Superior temporal gyrus (tissue), 1 donor: ENCODE measurements around the gene ZBTB16.

Experiments used
- DNase-seq: peaks from one replicate; pipeline ENCODE4 v3.0.0-alpha.2; 2016; ENCODE audit errors: extremely low spot score

Gene ZBTB16

DNA sequence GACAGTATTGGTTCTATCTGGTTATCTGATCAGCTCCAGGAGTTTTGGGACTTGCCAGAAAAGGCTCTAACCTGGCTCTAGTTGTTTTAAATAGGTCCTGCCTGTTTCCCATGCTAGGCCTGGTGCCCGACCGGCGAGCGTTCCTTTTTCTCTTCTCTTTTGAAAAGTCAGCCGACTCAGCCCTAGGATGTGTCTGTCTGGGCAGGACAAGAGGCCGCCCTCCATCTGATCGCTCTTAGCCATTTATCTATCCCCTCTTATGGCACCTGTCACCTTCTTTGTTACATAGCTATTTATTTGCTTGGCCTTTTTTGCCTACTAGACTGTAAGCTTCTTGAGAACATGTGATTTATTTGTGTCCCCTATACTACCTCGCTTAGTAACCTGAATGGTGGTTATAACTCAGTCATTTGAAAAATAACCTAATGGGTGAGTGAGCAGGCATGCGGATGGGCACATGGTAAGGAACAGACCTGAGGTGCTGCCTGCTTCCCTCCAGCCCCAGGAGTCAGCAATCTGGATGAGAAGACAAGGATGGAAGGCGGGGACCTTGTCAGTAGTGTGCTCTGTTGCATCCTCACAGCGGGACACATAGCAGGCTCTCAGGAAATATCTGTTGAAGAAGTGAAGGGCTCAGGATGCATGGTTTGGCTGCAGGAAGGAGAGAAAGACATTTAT lies 108.4 kb downstream of the ZBTB16 start:
- DNase-seq = peak; percentile 42

GRCh38 chr11:114168691-114169090 lies 109.2 kb downstream of the ZBTB16 start:
- DNase-seq = no peak

GRCh38 chr11:114169321-114169749 lies 109.8 kb downstream of the ZBTB16 start:
- DNase-seq = no peak

DNA sequence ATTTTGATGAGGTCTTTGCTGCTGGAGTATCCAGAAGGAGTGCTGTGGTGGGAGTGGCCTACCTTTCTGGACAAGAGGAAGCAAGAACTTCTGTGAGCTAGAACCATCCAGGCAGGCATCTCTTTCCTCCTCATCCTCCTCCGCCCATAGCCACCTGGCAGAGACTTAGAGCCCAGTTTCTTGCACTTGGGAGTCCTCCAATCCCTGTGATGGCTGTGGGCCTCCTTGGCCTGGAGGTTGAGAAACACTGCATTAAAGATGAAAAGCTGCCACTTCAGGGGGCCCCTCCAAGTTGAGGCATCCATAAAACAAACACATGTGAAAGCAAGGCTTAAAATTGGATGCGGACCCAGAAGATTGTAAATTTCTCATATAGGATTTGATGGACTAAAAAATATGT lies 110.3 kb downstream of the ZBTB16 start:
- DNase-seq = no peak

- no peak for DNase-seq
Observed at GRCh38 chr11:114170226-114170625, 110.7 kb downstream of the ZBTB16 start.

DNA sequence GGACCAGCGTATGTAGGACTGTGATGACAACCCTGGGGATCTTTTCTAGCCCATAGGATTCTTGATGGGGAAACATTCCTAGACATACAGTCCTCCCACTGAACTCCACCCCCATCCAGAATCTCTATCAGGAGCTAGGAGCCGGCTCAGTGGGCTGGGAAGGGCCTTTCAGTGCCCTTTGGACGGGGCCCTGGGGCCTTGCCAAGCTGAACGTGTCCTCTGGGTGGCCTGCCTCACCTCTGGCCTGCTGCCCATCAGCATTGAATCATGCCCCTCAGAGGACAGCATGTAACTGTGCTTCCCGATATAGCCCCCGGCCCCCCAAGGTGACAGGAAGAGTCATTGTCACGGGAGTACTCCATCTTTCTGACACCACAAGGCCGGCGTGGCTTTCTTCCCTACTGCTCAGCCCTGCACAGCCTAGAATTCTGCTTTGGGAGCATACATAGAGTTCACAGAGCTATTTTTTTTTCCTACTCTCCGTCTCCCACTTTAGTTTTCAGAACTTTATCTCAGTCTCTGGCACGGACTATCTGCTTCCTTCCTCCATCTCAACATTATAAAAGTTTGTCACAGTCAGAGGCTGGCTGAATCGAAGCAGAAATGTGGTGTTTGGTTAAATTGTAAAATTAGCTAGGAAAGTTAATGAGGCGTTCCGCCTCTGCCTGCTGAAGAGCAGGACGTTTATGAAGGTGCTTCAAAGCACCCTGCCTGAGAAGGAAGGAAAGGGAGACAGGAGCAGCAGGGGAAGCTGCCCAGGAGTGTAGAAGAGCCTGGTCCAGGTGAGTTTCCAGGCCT lies 111.9 kb downstream of the ZBTB16 start:
- peak; percentile 44 for DNase-seq

DNA sequence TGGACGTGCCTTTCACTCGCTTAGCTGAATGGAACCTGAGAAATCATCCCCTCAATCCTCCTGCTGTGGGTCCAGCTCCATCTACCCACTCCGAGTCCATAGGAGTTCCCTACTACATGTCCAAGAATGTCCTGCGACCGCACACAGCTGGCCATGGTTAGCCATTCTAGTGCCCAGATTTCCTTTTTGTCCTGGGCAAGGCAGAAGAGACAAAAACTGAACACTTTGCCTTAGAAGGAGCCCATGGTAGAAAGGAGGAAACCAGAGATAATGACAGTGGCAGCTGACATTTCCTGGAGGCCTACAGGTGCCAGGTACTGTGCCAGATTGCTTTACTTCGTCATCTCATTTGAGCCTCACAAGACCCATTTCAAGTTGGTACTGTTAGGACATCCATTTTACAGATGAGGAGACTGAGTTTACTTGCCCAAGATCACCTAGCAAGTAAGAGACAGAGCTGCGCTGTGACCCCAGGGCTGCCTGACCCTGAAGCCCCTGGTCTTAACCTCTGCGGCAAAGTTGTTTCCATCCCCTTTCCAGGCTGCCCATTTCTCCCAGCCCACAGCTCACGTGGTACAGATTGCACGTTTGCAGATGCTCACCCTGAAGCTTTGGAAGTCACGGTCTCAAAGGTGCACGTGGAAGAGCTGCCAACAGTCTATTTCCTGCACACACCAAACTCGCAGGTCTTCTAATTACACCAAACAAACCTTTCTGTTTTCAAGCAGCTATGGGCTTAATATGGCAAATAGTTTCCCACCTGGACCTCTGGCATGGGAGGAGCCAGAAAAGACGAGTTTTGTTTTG lies 112.7 kb downstream of the ZBTB16 start:
- DNase-seq = no peak

- peak; percentile 49 for DNase-seq
Observed at GRCh38 chr11:114172871-114173444, 113.4 kb downstream of the ZBTB16 start.

DNA sequence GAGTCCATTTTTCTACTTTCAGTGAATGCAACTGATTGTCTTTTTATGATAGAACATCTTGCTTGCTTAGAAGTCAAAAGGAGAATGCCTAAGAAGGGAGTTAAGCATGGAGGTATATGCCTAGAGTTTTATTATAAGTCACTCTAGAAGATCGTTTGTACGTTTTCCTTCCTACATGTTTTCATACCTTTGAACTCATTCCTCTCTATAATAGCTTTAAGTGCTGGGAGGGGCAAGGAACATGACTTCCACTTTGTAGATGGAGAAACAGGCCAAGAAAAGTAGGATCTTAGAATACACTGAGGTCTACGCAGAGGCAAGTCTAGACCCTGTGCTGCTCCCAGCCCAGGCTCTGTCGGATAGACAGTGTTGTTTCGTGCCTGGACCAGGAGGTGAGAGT lies 114.3 kb downstream of the ZBTB16 start:
- no peak for DNase-seq

- DNase-seq = peak; percentile 32
Observed at GRCh38 chr11:114174712-114175495, 115.4 kb downstream of the ZBTB16 start.

DNA sequence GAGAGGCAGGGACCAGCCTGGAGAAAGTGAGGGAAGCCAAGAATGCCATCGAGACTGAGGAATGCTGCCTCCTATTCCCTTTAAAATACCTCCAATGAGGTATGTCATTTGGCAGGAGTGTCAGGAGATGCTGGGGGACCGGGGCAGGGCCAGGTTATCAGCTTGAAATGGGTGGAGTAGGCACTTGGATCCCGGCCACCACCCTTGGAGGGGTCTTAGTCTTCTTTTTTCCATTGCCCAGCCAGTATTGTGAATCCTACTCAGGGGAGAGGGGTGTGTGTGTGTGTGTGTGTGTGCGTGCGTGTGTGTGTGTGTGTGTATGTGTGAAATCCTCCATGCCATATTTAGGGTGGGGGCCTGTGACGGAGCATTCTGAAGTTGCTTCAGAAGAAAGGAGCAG lies 116.2 kb downstream of the ZBTB16 start:
- DNase-seq = no peak

- peak; percentile 13 for DNase-seq
Observed at GRCh38 chr11:114176321-114176720, 116.8 kb downstream of the ZBTB16 start.

- DNase-seq = no peak
Observed at GRCh38 chr11:114178656-114179055, 119.1 kb downstream of the ZBTB16 start.

DNA sequence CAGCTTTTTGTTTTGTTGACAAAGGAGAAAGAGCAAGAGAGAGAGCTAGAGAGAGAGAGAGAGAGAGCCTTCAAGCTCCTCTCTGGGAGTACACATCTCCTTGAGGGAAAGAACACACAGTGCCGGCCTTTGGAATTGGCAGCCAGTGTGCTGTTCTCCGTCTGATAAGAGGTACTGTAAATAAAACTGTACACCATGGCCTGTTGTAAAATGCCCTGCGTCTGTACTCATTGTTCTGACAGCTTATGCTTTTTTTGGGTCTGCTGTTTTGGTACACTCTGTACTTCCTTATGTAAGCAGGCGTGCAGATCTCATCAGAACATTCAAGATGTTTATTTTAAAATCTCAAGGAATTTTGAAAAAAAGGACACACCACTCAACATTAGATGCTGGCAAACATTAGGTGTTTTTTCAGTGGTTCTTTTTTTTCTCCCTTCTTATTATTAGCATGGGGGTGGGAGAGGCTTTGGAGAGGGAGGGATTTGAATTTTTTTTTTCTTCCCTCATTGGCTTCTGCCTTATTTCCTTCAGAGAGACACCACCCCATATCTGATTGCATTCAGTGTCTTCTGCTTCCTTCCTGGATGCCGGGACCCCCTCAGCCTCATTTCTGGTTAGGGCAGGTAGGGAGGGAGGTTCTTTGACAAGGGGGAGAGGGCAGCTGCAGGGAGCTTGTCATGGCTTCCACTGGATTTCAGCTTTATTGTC lies 119.9 kb downstream of the ZBTB16 start:
- DNase-seq = peak; percentile 90

DNA sequence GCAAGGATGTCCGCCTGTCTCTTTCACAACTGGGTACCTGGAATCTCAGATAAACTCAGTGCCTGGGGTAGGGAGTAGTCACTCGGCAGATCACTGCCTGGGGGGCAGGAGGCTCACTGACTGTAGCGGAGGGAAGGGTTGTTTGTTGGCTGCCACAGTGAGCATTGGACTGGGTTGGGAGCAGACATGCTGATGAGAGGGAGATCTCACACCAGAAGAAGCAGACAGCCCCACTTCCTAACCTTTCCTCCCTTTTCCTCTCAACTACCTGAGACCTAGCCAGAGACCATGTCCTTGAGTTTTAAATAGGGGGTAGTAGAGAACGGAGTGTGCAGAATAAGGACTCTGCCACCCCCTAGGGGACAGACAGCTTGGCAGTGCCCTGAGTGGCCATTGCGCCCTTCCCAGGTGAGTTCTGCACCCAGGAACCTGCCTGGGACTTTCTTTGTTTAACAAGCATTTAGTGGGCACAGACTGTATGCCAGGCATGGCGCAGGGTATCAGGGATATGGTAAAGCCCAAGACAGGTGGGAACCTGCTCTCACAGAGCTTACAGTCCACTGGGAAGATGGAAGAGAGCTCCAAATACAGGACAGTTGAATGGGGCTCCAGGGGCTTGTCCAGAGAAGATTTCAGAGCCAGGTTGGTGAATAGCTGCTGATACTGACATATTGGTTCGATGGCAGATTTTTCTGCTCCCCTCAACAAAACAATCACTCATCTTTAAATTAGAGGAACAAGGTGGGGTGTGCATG lies 121.0 kb downstream of the ZBTB16 start:
- DNase-seq = peak; percentile 79

DNA sequence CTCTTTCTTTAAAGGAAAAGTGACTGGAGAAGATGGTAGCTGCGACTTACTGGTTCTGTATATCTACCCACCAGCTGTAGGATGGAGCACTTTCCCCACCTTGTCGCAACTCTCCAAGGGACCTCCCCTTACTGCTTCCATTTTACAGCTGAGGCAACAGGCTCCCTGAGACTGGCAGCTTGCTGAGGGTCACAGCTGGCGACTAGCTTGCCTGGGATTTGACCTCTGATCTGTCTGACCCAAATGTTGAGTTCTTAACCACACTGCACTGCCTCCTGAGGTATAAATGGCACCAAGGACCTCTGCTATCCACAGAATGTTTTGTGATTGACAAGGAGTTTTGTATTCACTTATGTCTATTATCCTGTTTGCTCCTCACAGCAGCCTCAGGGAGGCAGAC lies 121.7 kb downstream of the ZBTB16 start:
- no peak for DNase-seq

GRCh38 chr11:114181752-114182151 lies 122.2 kb downstream of the ZBTB16 start:
- no peak for DNase-seq

DNA sequence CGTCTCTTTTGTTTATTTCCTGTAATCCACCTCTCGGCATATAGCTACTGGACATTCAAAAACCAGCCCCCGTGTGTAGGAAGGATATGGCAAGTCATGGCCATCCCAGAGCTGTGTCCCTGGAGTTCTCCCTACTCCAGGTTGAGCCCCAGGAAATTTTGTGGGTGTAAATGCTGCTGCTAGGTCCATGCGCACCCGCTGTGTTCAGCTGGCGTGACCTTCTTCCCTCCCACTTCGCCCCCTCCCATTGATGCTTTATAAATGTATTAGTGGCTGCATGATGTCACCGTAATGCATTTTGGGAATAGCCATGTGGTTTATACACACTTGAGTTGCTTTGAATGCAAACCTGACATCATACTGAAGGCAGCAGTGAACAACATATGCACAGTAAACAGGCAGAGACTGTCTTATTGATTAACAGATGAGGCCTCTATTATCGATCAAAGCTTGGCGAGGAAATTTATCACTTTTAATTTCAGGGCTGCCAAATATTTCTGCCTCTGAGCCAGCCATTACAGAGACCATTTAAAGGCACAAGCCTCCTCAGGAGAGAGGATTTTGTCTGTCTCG lies 123.0 kb downstream of the ZBTB16 start:
- DNase-seq = peak; percentile 25

DNA sequence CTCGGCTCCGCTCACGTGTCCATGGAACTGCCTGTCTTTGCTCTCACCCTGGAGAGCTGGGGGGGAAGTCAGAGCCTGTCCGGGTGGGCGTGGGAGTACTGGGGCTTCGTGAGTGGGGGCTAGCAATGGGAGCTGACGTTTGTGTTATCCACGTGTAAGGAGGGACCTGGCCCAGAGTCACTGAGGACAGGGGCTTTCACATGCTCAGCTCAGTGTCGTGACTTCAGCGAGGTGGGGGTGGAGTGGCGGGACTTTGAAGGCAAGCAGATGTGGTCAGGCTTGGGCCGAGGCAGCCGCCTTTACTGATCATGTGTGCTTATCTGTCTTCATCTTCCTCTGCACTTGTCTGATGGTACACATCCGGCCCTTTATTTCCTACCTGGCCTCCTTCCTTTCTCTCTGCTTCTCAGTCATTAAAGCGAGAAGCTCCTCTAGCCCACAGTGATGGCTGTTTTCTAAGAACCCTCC lies 123.6 kb downstream of the ZBTB16 start:
- no peak for DNase-seq
